GM23338 (cell line): ENCODE results near the gene ST6GALNAC3.

ENCODE experiments used
- CREB1 ChIP-seq: fragments of 250-450 bp; sonication (Bioruptor Pico); IDR thresholded peaks from 2 replicates; pipeline ENCODE4 v1.5.0; 2020; ENCODE audit warnings: low read depth, mild to moderate bottlenecking, moderate library complexity
- ETS1 ChIP-seq: IDR thresholded peaks from 2 replicates; pipeline ENCODE4 v1.6.1; 2016; ENCODE audit warnings: antibody characterized with exemption
- EZH2 ChIP-seq: fragments of 200-600 bp; sonication (generic); IDR thresholded peaks from one replicate; pipeline ENCODE4 v1.8.0; 2017; ENCODE audit warnings: antibody characterized with exemption, mild to moderate bottlenecking, low read depth; ENCODE audit not compliant: unreplicated experiment
- EZH2phosphoT487 ChIP-seq: fragments of 200-600 bp; sonication (generic); IDR thresholded peaks from one replicate; pipeline ENCODE4 v1.8.1; 2018; ENCODE audit warnings: antibody characterized with exemption; ENCODE audit not compliant: unreplicated experiment
- JUNB ChIP-seq: IDR thresholded peaks from one replicate; pipeline ENCODE4 v1.6.1; 2016; ENCODE audit warnings: antibody characterized with exemption; ENCODE audit not compliant: unreplicated experiment
- NANOG ChIP-seq: IDR thresholded peaks from 2 replicates; pipeline ENCODE4 v1.6.1; 2016; ENCODE audit warnings: antibody characterized with exemption, borderline replicate concordance
- POLR2AphosphoS5 ChIP-seq: IDR thresholded peaks from 2 replicates; pipeline ENCODE4 v1.6.1; 2016; ENCODE audit warnings: antibody characterized with exemption, low read depth
- ZNF114 ChIP-seq: fragments of 250-450 bp; sonication (Bioruptor Pico); IDR thresholded peaks from 2 replicates; pipeline ENCODE4 v1.5.0; 2020; ENCODE audit warnings: mild to moderate bottlenecking, moderate library complexity
- ZNF331 ChIP-seq: fragments of 250-450 bp; sonication (Bioruptor Pico); IDR thresholded peaks from 2 replicates; pipeline ENCODE4 v1.5.0; 2020; ENCODE audit warnings: low read depth, mild to moderate bottlenecking, moderate library complexity
- TF ChIP-seq, protein P1 (sequence below), 2 experiments: fragments of 200-600 bp in 1 of 2; sonication (generic) in 1 of 2; conservative IDR thresholded peaks; 2 replicates each; pipeline versions ENCODE4 v1.5.1 to v1.6.1; 2016 to 2017; ENCODE audit warnings: antibody characterized with exemption in 2 of 2, low read depth in 2 of 2, mild to moderate bottlenecking in 2 of 2, moderate library complexity in 1 of 2
- TF ChIP-seq, protein P2 (sequence below): IDR thresholded peaks from one replicate; pipeline ENCODE4 v1.6.1; 2018; ENCODE audit warnings: antibody characterized with exemption; ENCODE audit not compliant: unreplicated experiment

DNA sequence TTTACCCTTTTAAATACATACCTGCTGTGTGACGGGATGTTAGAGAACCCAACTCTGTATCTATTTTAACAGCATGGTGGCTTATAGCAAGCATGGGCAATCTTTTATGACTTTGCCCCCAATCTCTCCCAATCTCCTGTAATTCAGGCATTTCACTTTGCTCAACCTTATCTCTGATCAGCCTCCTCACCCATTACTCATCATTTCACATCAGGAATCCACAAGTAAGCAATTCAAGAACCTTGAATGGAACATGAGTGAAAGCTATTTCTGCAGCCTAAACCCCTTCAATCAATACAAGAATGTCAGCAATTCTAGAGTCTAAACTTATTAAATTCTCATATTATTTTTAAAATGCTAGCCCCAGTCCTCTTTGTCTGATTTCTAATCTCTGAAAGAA, 199.8 kb downstream of the ST6GALNAC3 start:
- no peak for TF ChIP-seq POLR2AphosphoS5
- no peak for TF ChIP-seq EZH2
- TF ChIP-seq, protein P1, sequence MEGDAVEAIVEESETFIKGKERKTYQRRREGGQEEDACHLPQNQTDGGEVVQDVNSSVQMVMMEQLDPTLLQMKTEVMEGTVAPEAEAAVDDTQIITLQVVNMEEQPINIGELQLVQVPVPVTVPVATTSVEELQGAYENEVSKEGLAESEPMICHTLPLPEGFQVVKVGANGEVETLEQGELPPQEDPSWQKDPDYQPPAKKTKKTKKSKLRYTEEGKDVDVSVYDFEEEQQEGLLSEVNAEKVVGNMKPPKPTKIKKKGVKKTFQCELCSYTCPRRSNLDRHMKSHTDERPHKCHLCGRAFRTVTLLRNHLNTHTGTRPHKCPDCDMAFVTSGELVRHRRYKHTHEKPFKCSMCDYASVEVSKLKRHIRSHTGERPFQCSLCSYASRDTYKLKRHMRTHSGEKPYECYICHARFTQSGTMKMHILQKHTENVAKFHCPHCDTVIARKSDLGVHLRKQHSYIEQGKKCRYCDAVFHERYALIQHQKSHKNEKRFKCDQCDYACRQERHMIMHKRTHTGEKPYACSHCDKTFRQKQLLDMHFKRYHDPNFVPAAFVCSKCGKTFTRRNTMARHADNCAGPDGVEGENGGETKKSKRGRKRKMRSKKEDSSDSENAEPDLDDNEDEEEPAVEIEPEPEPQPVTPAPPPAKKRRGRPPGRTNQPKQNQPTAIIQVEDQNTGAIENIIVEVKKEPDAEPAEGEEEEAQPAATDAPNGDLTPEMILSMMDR (conservative IDR thresholded peaks at IDR 0.05; ENCODE audit: low read depth in 2 of 2), result no peak
- TF ChIP-seq ZNF331 (CRISPR knock-in tag), result no peak
- no peak for TF ChIP-seq ZNF114 (CRISPR knock-in tag)
- TF ChIP-seq, protein P2, sequence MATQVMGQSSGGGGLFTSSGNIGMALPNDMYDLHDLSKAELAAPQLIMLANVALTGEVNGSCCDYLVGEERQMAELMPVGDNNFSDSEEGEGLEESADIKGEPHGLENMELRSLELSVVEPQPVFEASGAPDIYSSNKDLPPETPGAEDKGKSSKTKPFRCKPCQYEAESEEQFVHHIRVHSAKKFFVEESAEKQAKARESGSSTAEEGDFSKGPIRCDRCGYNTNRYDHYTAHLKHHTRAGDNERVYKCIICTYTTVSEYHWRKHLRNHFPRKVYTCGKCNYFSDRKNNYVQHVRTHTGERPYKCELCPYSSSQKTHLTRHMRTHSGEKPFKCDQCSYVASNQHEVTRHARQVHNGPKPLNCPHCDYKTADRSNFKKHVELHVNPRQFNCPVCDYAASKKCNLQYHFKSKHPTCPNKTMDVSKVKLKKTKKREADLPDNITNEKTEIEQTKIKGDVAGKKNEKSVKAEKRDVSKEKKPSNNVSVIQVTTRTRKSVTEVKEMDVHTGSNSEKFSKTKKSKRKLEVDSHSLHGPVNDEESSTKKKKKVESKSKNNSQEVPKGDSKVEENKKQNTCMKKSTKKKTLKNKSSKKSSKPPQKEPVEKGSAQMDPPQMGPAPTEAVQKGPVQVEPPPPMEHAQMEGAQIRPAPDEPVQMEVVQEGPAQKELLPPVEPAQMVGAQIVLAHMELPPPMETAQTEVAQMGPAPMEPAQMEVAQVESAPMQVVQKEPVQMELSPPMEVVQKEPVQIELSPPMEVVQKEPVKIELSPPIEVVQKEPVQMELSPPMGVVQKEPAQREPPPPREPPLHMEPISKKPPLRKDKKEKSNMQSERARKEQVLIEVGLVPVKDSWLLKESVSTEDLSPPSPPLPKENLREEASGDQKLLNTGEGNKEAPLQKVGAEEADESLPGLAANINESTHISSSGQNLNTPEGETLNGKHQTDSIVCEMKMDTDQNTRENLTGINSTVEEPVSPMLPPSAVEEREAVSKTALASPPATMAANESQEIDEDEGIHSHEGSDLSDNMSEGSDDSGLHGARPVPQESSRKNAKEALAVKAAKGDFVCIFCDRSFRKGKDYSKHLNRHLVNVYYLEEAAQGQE, result no peak
- no peak for TF ChIP-seq JUNB
- no peak for TF ChIP-seq CREB1
- no peak for TF ChIP-seq EZH2phosphoT487
- TF ChIP-seq NANOG, result no peak
- TF ChIP-seq ETS1, result no peak
